Stomach (tissue), 9 donors: ENCODE results near the gene VPS13D. TPM values are rescaled to one million over a fixed set of nuclear protein-coding genes. Genes with fewer than 3 reads are reported as not detected.

Experiments used
- DNase-seq, 2 donors: peaks; one replicate each; pipeline versions ENCODE4 v3.0.0 to v3.0.0-alpha.2; 2013 to 2019
- H3K27ac ChIP-seq, 5 donors: fragments of 200-600 bp in 4 of 5; sonication (generic) in 4 of 5; one replicate each; pipeline ENCODE4 v1.5.1; 2013 to 2019; ENCODE audit warnings: mild to moderate bottlenecking in 1 of 5, moderate library complexity in 1 of 5
- H3K27me3 ChIP-seq, 3 donors: fragments of 200-600 bp; sonication (generic); one replicate each; pipeline ENCODE4 v1.5.1; 2017 to 2019; ENCODE audit warnings: mixed run types in 1 of 3
- H3K36me3 ChIP-seq, 4 donors: fragments of 200-600 bp; sonication (generic); 1 replicate in 3 of 4; 2 replicates in 1 of 4; pipeline ENCODE4 v1.5.1; 2016 to 2019
- H3K4me1 ChIP-seq, 4 donors: fragments of 200-600 bp; sonication (generic); one replicate each; pipeline ENCODE4 v1.5.1; 2016 to 2019
- H3K4me3 ChIP-seq, 4 donors: fragments of 200-600 bp; sonication (generic) in 3 of 4; one replicate each; pipeline ENCODE4 v1.5.1; 2016 to 2019; ENCODE audit warnings: mild to moderate bottlenecking in 1 of 4
- H3K9me3 ChIP-seq, 4 donors: fragments of 200-600 bp; sonication (generic); one replicate each; pipeline ENCODE4 v1.5.1; 2016 to 2019
- EP300 ChIP-seq: sonication (generic); formaldehyde crosslinking; IDR thresholded peaks from one replicate; pipeline ENCODE4 v1.6.1; 2017; ENCODE audit warnings: antibody characterized with exemption
- POLR2A ChIP-seq, 4 donors: fragments of 450-650 bp; IDR thresholded peaks; one replicate each; pipeline ENCODE4 v1.6.1; 2016; ENCODE audit warnings: antibody characterized with exemption in 4 of 4, control low read depth in 2 of 4, mild to moderate bottlenecking in 1 of 4, moderate library complexity in 1 of 4
- POLR2AphosphoS5 ChIP-seq, 3 donors: sonication (generic); formaldehyde crosslinking; IDR thresholded peaks; one replicate each; pipeline ENCODE4 v1.6.1; 2016; ENCODE audit warnings: antibody characterized with exemption in 3 of 3
- WGBS, 5 donors: extraction: QIAGEN DNeasy Blood & Tissue Kit in 3 of 5; methylation state at CpG; one replicate each; pipeline versions ENCODE4 v1.1.5 to v1.1.7; 2013 to 2018; 5-methylcytosine and 5-hydroxymethylcytosine counted together
- intact Hi-C: fragments of 100-400 bp; cut with DNase I; formaldehyde crosslinking; loops from one replicate; pipeline ENCODE4 v1.15.1; 2023; ENCODE audit warnings: low total_unique reads
- polyA plus RNA-seq, 3 donors: library from polyadenylated mRNA; stranded (reverse); fragments of 200-250 nt; gene quantifications; one replicate each; pipeline ENCODE4 v1.2.3, GENCODE V29; 2013
- total RNA-seq, 5 donors: library from RNA; depleted of rRNA; stranded (reverse); fragments of >200 nt; gene quantifications; one replicate each; pipeline versions ENCODE4 v1.1.0 to v1.2.3, GENCODE V29; 2014 to 2016
- TF ChIP-seq, protein P1 (sequence below), 7 experiments: fragments of 450-650 bp in 4 of 7; fragments of 200-600 bp in 3 of 7; sonication (generic) in 3 of 7; IDR thresholded peaks; one replicate each; pipeline ENCODE4 v1.5.1; 2016 to 2019; ENCODE audit warnings: antibody characterized with exemption in 7 of 7, control low read depth in 2 of 7, mild to moderate bottlenecking in 1 of 7
- donor health status: healthy with polysubstance abuse.
- donor health status: Bipolar disorder and iron deficiency.
- donor health status: healthy.

VPS13D gene
- total and polyA plus RNA-seq, 8 donors = 6.7 to 106 (median 66.5) TPM

GRCh38 chr1:12511516-12512468 lies 282.0 kb downstream of the VPS13D start:
- intact Hi-C loops = no loop called here
- 79 to 93% (median 91%) methylated on average over 12 to 13 of the region's 13 CpGs for WGBS, 5 donors
- no peak for DNase-seq
- TF ChIP-seq POLR2AphosphoS5 (IDR thresholded peaks at IDR 0.05) = peak in 1 of 3 donors; percentile 5
- no peak for TF ChIP-seq POLR2A (IDR thresholded peaks at IDR 0.05)
- TF ChIP-seq, protein P1, sequence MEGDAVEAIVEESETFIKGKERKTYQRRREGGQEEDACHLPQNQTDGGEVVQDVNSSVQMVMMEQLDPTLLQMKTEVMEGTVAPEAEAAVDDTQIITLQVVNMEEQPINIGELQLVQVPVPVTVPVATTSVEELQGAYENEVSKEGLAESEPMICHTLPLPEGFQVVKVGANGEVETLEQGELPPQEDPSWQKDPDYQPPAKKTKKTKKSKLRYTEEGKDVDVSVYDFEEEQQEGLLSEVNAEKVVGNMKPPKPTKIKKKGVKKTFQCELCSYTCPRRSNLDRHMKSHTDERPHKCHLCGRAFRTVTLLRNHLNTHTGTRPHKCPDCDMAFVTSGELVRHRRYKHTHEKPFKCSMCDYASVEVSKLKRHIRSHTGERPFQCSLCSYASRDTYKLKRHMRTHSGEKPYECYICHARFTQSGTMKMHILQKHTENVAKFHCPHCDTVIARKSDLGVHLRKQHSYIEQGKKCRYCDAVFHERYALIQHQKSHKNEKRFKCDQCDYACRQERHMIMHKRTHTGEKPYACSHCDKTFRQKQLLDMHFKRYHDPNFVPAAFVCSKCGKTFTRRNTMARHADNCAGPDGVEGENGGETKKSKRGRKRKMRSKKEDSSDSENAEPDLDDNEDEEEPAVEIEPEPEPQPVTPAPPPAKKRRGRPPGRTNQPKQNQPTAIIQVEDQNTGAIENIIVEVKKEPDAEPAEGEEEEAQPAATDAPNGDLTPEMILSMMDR (IDR thresholded peaks at IDR 0.05) = no peak
- Histone ChIP-seq H3K9me3 (no peaks in the 10 kb centered on the region), H3K27ac (peak overlapping the region in 4 of 5 donors; percentile 48 to 76 (median 66)), H3K4me3 (no peak overlapping the region), H3K36me3 (peaks cover 10 to 40% (median 24%) of the 10 kb centered on the region in 4 donors), H3K27me3 (no peaks in the 10 kb centered on the region), H3K4me1 (peaks cover 12 to 44% (median 34%) of the 10 kb centered on the region in 4 donors)

GRCh38 chr1:12513181-12513580 lies 283.4 kb downstream of the VPS13D start:
- TF ChIP-seq EP300 (no peak), POLR2AphosphoS5 (IDR thresholded peaks at IDR 0.05) (no peak), POLR2A (IDR thresholded peaks at IDR 0.05) (no peak)
- TF ChIP-seq, protein P1 (IDR thresholded peaks at IDR 0.05) = no peak
- intact Hi-C loops = no loop called here
- peaks cover 12 to 48% (median 34%) of the 10 kb centered on the region in 4 donors for H3K4me1 ChIP-seq
- H3K9me3 ChIP-seq = no peaks in the 10 kb centered on the region
- no peaks in the 10 kb centered on the region for H3K27me3 ChIP-seq
- H3K4me3 ChIP-seq = no peak overlapping the region
- DNase-seq = no peak
- WGBS, 5 donors = 82 to 95% (median 83%) methylated on average over 10 of the region's 10 CpGs
- no peak overlapping the region for H3K27ac ChIP-seq
- H3K36me3 ChIP-seq = peaks cover 0 to 26% (median 12%) of the 10 kb centered on the region in 4 donors

DNA sequence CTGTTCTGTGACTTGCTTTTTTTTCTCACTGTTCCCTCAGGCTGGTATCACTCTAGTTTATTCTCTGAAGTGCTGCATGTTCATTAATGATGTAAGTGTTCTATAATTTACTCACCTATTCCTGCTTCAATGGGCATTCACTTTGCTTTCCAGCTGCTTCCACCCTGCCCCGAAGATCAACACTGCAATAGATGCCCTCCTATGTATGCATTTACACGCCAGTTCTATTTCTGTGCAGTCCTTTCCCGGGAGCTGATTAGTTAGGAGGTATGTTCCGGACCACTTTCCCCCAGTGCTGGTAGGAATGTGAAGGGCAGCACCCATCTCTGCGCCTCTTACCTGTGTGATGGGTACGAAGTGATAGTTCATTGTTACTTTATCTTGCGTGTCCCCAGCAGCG lies 284.8 kb downstream of the VPS13D start:
- WGBS, 5 donors = 81 to 85% (median 83%) methylated on average over 8 of the region's 8 CpGs
- Histone ChIP-seq H3K27me3 (no peaks in the 10 kb centered on the region), H3K9me3 (no peaks in the 10 kb centered on the region), H3K27ac (no peak overlapping the region), H3K4me3 (no peak overlapping the region), H3K36me3 (peaks cover 0 to 12% (median 1%) of the 10 kb centered on the region in 4 donors), H3K4me1 (peaks cover 12 to 62% (median 41%) of the 10 kb centered on the region in 4 donors)
- intact Hi-C loops = no loop called here
- TF ChIP-seq POLR2A (IDR thresholded peaks at IDR 0.05) (no peak), POLR2AphosphoS5 (IDR thresholded peaks at IDR 0.05) (no peak), EP300 (no peak)
- TF ChIP-seq, protein P1 (IDR thresholded peaks at IDR 0.05) = no peak
- DNase-seq = no peak

- intact Hi-C loops = no loop called here
- Histone ChIP-seq H3K4me1 (peaks cover 12 to 59% (median 39%) of the 10 kb centered on the region in 4 donors), H3K27ac (no peak overlapping the region), H3K4me3 (no peak overlapping the region), H3K27me3 (no peaks in the 10 kb centered on the region), H3K9me3 (no peaks in the 10 kb centered on the region), H3K36me3 (peaks cover 0 to 6% (median 0%) of the 10 kb centered on the region in 4 donors)
- WGBS, 5 donors = 95 to 97% (median 96%) methylated on average over 5 of the region's 5 CpGs
- TF ChIP-seq, protein P1 (IDR thresholded peaks at IDR 0.05) = no peak
- TF ChIP-seq EP300 (no peak), POLR2A (IDR thresholded peaks at IDR 0.05) (no peak), POLR2AphosphoS5 (IDR thresholded peaks at IDR 0.05) (no peak)
- DNase-seq = no peak
These were observed 285.4 kb downstream of the VPS13D start for GRCh38 chr1:12515234-12515633.
